K562 (cell line): Measurements from ENCODE around the gene LRMDA. TPM values are rescaled to one million over a fixed set of nuclear protein-coding genes. Genes with fewer than 3 reads are reported as not detected.

Source experiments
- ATAC-seq: fragments of 200-7000 bp; cut with Tn5 transposase; 3 replicates; pipeline ENCODE4 v1.9.1; 2020; ENCODE audit warnings: moderate library complexity
- BruUV-seq: library from RNA; stranded (reverse); fragments of 400-500 nt; replicated peaks from 2 replicates; lab custom pipeline; 2021; lab: Mats Ljungman, UMichigan
- CTCF ChIA-PET: fragments of 300-600 bp; formaldehyde crosslinking; extraction: SDS; loops from one replicate; lab custom pipeline; 2021; ENCODE audit warnings: low intra/inter-chr PET ratio; lab: Yijun Ruan, JAX
- POLR2A ChIA-PET: fragments of 300-600, 350-650 bp; sonication (Branson Sonifier 250); formaldehyde crosslinking; extraction: SDS; loops from one replicate; lab custom pipeline; 2021; ENCODE audit warnings: antibody characterized with exemption, inconsistent platforms; lab: Yijun Ruan, JAX
- DNase-seq, 4 experiments: peaks; one replicate each; pipeline versions ENCODE4 v3.0.0 to v3.0.0-alpha.2; 2011 to 2018; ENCODE audit warnings: low spot score in 3 of 4, mixed read lengths in 3 of 4; ENCODE audit errors: extremely low read depth in 1 of 4
- FAIRE-seq: peaks from 2 replicates; lab custom pipeline; 2011; peaks lifted over from hg19 to GRCh38; lab: Jason Lieb, UNC
- H2AFZ ChIP-seq: 2 replicates; pipeline ENCODE4 v1.6.0; 2011; ENCODE audit warnings: low read depth, low read length, control low read depth, inconsistent platforms
- H3K27ac ChIP-seq: fragments of 200-600 bp; 3 replicates; pipeline ENCODE4 v1.8.0; 2011; ENCODE audit warnings: low read depth, mild to moderate bottlenecking, control low read depth, inconsistent platforms, low read length, moderate library complexity, mixed read lengths; ENCODE audit errors: extremely low read depth
- H3K27me3 ChIP-seq, 2 experiments: fragments of 300-600 bp in 1 of 2; 2 replicates in 1 of 2; 3 replicates in 1 of 2; pipeline versions ENCODE4 v1.6.0 to v1.8.0; 2011; ENCODE audit warnings: inconsistent platforms in 2 of 2, low read length in 2 of 2, mild to moderate bottlenecking in 1 of 2, mixed read lengths in 1 of 2, moderate library complexity in 1 of 2; ENCODE audit not compliant: control insufficient read depth in 2 of 2, insufficient read depth in 2 of 2
- H3K36me3 ChIP-seq: fragments of 300-600 bp; 3 replicates; pipeline ENCODE4 v1.8.0; 2011; ENCODE audit warnings: mild to moderate bottlenecking, low read length, inconsistent platforms; ENCODE audit not compliant: control insufficient read depth, insufficient read depth
- H3K4me1 ChIP-seq, 2 experiments: fragments of 200-600 bp in 1 of 2; replicated peaks in 1 of 2; 2 replicates in 1 of 2; 3 replicates in 1 of 2; pipeline versions ENCODE4 v1.5.1 to v1.8.0; 2011; ENCODE audit warnings: inconsistent platforms in 2 of 2, low read length in 2 of 2, mild to moderate bottlenecking in 1 of 2, mixed read lengths in 1 of 2, moderate library complexity in 1 of 2; ENCODE audit not compliant: control insufficient read depth in 2 of 2, insufficient read depth in 2 of 2
- H3K4me2 ChIP-seq: 2 replicates; pipeline ENCODE4 v1.6.1; 2011; ENCODE audit warnings: low read length, control low read depth, inconsistent platforms, mixed read lengths; ENCODE audit not compliant: insufficient read depth
- H3K4me3 ChIP-seq: fragments of 200-600 bp; sonication (generic), shearing (Covaris generic); 2 replicates; pipeline ENCODE4 v1.5.1; 2016; ENCODE audit warnings: control low read depth, inconsistent platforms
- H3K79me2 ChIP-seq: fragments of 200-600 bp; 3 replicates; pipeline ENCODE4 v1.8.0; 2011; ENCODE audit warnings: low read length, inconsistent platforms; ENCODE audit not compliant: control insufficient read depth, insufficient read depth
- H3K9ac ChIP-seq, 2 experiments: 2 replicates each; pipeline versions ENCODE4 v1.6.0 to v1.6.1; 2011; ENCODE audit warnings: low read depth in 2 of 2, low read length in 2 of 2, control low read depth in 1 of 2, inconsistent platforms in 1 of 2, mild to moderate bottlenecking in 1 of 2, mixed read lengths in 1 of 2; ENCODE audit not compliant: insufficient read depth in 1 of 2
- H3K9me1 ChIP-seq: one replicate; pipeline ENCODE4 v1.6.0; 2011; ENCODE audit warnings: inconsistent platforms, mild to moderate bottlenecking, low read length, moderate library complexity; ENCODE audit not compliant: control insufficient read depth, insufficient read depth
- H3K9me3 ChIP-seq: replicated peaks from 2 replicates; pipeline ENCODE4 v1.5.1; 2011; ENCODE audit warnings: low read depth, low read length, inconsistent platforms; ENCODE audit not compliant: control insufficient read depth, insufficient read depth
- H4K20me1 ChIP-seq: replicated peaks from 2 replicates; pipeline ENCODE4 v1.6.1; 2011; ENCODE audit warnings: low read length, inconsistent platforms, mixed read lengths; ENCODE audit not compliant: control insufficient read depth, insufficient read depth
- CREB1 ChIP-seq, 2 experiments: sonication (generic) in 1 of 2; formaldehyde crosslinking in 1 of 2; IDR thresholded peaks; 2 replicates each; pipeline versions ENCODE4 v1.6.1 to v1.8.0; 2012 to 2022; ENCODE audit warnings: inconsistent platforms in 1 of 2, mild to moderate bottlenecking in 1 of 2, missing genetic modification reagents in 1 of 2, moderate library complexity in 1 of 2
- JUN ChIP-seq, 2 experiments: sonication (generic) in 1 of 2; formaldehyde crosslinking in 1 of 2; IDR thresholded peaks; 2 replicates each; pipeline versions ENCODE4 v1.6.1 to v1.8.0; 2012 to 2022; ENCODE audit warnings: borderline replicate concordance in 2 of 2, mild to moderate bottlenecking in 2 of 2, improper control_type of control experiment in 1 of 2, low read depth in 1 of 2, low read length in 1 of 2, missing genetic modification reagents in 1 of 2
- POLR2AphosphoS2 ChIP-seq: IDR thresholded peaks from 2 replicates; pipeline ENCODE4 v1.6.1; 2012; ENCODE audit warnings: low read length, improper control_type of control experiment
- RB1 ChIP-seq: fragments of 450-650 bp; IDR thresholded peaks from 2 replicates; pipeline ENCODE4 v1.6.1; 2017; ENCODE audit warnings: low read depth, mild to moderate bottlenecking
- RBM22 ChIP-seq: fragments of 200-400 bp; formaldehyde crosslinking; IDR thresholded peaks from 2 replicates; pipeline ENCODE4 v1.6.1; 2018; ENCODE audit warnings: low read length, low read depth; ENCODE audit not compliant: poor library complexity, severe bottlenecking
- RHOXF2B ChIP-seq: fragments of 250-450 bp; sonication (Bioruptor Pico); conservative IDR thresholded peaks from 2 replicates; pipeline ENCODE4 v1.5.1; 2021
- WGBS: fragments of 100-300 bp; shearing (Covaris generic); methylation state at CpG from one replicate; pipeline ENCODE4 v1.1.6; 2016; ENCODE audit warnings: low coverage, mixed read lengths; ENCODE audit not compliant: insufficient coverage; ENCODE audit errors: missing lambda C conversion rate; 5-methylcytosine and 5-hydroxymethylcytosine counted together
- in situ Hi-C: fragments of 300-500 bp; cut with MboI; formaldehyde crosslinking; loops from 4 replicates; pipeline ENCODE4 v1.15.0; 2018; ENCODE audit warnings: inconsistent platforms, mixed read lengths
- intact Hi-C: fragments of 100-400 bp; cut with micrococcal nuclease; formaldehyde crosslinking; loops from 2 replicates; pipeline ENCODE4 v1.14.2; 2022
- polyA plus RNA-seq, 8 experiments: library from polyadenylated mRNA; depleted of rRNA in 4 of 8; stranded (reverse) in 5 of 8; unstranded in 3 of 8; fragments of >200 nt; fragmentation: Nextera tagmentation in 2 of 8; fragmentation: Illumina TruSeq in 1 of 8; extraction: Ambion mirVana in 2 of 8; extraction: Trizol in 1 of 8; gene quantifications; 2 replicates each; pipeline versions ENCODE4 v1.2.1 to v1.2.3, GENCODE V29; 2011 to 2014; ENCODE audit warnings: inconsistent platforms in 1 of 8, missing spikeins in 1 of 8
- total RNA-seq, 7 experiments: library from RNA; depleted of rRNA in 6 of 7; stranded (reverse); fragments of >200 nt in 6 of 7; fragmentation: Illumina TruSeq in 2 of 7; extraction: Trizol in 2 of 7; gene quantifications; 2 replicates each; pipeline versions ENCODE4 v1.2.1 to v1.2.3, GENCODE V29; 2011 to 2021; ENCODE audit warnings: low replicate concordance in 1 of 7

The LRMDA gene
- total and polyA plus RNA-seq, 9 of the 15 experiments (the other 6 are each of a cell fraction or from before 2014, with no cell fraction given) = 0.25 TPM; not detected in 8

DNA sequence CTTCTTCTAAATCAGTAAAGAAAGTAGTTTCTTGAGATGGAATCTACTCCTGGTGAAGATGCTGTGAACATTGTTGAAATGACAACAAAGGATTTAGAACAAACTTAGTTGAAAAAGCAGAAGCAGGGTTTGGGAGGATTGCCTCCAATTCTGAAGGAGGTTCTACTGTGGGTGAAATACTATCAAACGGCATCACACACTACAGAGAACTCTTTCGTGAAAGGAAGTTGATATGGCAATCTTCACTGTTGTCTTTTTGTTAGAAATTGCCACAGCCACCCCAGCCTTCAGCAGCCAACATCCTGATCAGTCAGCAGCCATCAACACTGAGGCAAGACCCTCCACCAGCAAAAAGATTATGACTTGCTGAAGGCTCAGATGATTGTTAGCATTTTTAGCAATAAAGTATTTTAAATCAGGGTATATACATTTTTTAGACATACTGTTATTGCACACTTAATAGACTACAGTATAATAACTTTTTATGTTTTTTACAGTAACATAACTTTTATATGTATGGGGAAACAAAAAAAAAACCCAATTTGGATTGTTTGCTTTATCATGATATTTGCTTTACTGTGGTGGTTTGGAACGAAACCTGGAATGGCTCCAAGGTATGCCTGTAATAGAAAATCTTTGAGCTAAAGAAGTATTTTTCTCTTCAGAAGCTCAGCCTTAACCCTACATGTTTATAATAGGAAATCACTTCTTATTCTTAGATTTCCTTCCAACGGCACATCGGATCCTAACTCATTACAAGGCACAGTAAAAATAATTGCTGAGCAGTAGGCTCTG, 257.3 kb downstream of the LRMDA start:
- Histone ChIP-seq H4K20me1 (no peaks in the 10 kb centered on the region), H3K4me2 (no peak overlapping the region), H2AFZ (no peak overlapping the region), H3K4me3 (no peak overlapping the region), H3K79me2 (no peaks in the 10 kb centered on the region), H3K9ac (no peak overlapping the region), H3K27ac (no peak overlapping the region), H3K27me3 (no peaks in the 10 kb centered on the region), H3K4me1 (no peaks in the 10 kb centered on the region), H3K9me3 (no peaks in the 10 kb centered on the region), H3K9me1 (no peaks in the 10 kb centered on the region), H3K36me3 (no peaks in the 10 kb centered on the region)
- intact Hi-C loops = no loop called here
- 2% methylated on average over 5 of the region's 5 CpGs for WGBS
- in situ Hi-C loops = no loop called here
- FAIRE-seq (no peak), DNase-seq (no peak), ATAC-seq (no peak)
- POLR2A ChIA-PET = interaction anchor here (0.6 kb wide), 1 partner anchor 69 kb away, joined by 3 read pairs; no protein-coding TSS in a partner anchor
- CTCF ChIA-PET = no interaction called here
- no TSS peak for BruUV-seq
- TF ChIP-seq RBM22 = no peak
- no peak for TF ChIP-seq RB1
- no peak for TF ChIP-seq CREB1 (IDR thresholded peaks at IDR 0.05)
- TF ChIP-seq CREB1 (CRISPR knock-in tag; IDR thresholded peaks at IDR 0.05) = no peak
- TF ChIP-seq POLR2AphosphoS2 = no peak
- no peak for TF ChIP-seq RHOXF2B (CRISPR knock-in tag)
- no peak for TF ChIP-seq JUN (IDR thresholded peaks at IDR 0.05; ENCODE audit: borderline replicate concordance, low read depth, low read length)
- TF ChIP-seq JUN (CRISPR knock-in tag; IDR thresholded peaks at IDR 0.05; ENCODE audit: borderline replicate concordance) = no peak
